H1 (cell line): Measurements from ENCODE around the gene TMEM92. TPM values are rescaled to one million over a fixed set of nuclear protein-coding genes. Genes with fewer than 3 reads are reported as not detected.

Experiments used
- CTCF ChIP-seq, 3 experiments: IDR thresholded peaks; 1 replicate in 2 of 3; 2 replicates in 1 of 3; pipeline versions ENCODE4 v1.5.1 to v1.6.1; 2011; ENCODE audit warnings: low read length in 3 of 3, mild to moderate bottlenecking in 3 of 3, inconsistent platforms in 2 of 3, low read depth in 1 of 3, moderate library complexity in 1 of 3; ENCODE audit not compliant: insufficient read depth in 1 of 3; ENCODE audit errors: control extremely low read depth in 1 of 3
- RAD21 ChIP-seq, 2 experiments: IDR thresholded peaks in 1 of 2; conservative IDR thresholded peaks in 1 of 2; 2 replicates each; pipeline ENCODE4 v1.6.1; 2011; ENCODE audit warnings: low read depth in 2 of 2, low read length in 2 of 2, improper control_type of control experiment in 1 of 2, inconsistent platforms in 1 of 2, mild to moderate bottlenecking in 1 of 2, moderate library complexity in 1 of 2
- RBBP5 ChIP-seq: IDR thresholded peaks from 2 replicates; pipeline ENCODE4 v1.7.1; 2012; ENCODE audit warnings: low read depth, mild to moderate bottlenecking, inconsistent platforms, low read length, moderate library complexity, borderline replicate concordance
- RNF2 ChIP-seq: fragments of 200-900, 300-1000 bp; sonication (generic); IDR thresholded peaks from 2 replicates; pipeline ENCODE4 v1.7.1; 2016; ENCODE audit warnings: borderline replicate concordance, low read depth, mild to moderate bottlenecking, antibody characterized with exemption, low read length; ENCODE audit not compliant: poor library complexity, severe bottlenecking; ENCODE audit errors: missing control alignments
- TBP ChIP-seq: IDR thresholded peaks from 2 replicates; pipeline ENCODE4 v1.6.1; 2011; ENCODE audit warnings: low read depth, low read length, improper control_type of control experiment
- YY1 ChIP-seq: IDR thresholded peaks from 2 replicates; pipeline ENCODE4 v1.6.1; 2011; ENCODE audit warnings: low read depth, mild to moderate bottlenecking, low read length
- polyA plus RNA-seq, 7 experiments: library from polyadenylated mRNA; depleted of rRNA in 3 of 7; stranded (reverse) in 5 of 7; unstranded in 2 of 7; fragments of >200 nt in 5 of 7; fragments of 200-250 nt in 2 of 7; gene quantifications; 1 replicate in 5 of 7; 2 replicates in 1 of 7; 4 replicates in 1 of 7; pipeline versions ENCODE4 v1.2.1 to v1.2.3, GENCODE V29; 2011 to 2013; ENCODE audit warnings: missing spikeins in 2 of 7, mixed read lengths in 2 of 7
- total RNA-seq: library from RNA; stranded (reverse); fragmentation: NEBNext Ultra II Directional; extraction: Animal tissue kit (Norgen Biotek cat#: 25700); gene quantifications from 2 replicates; pipeline ENCODE4 v1.2.1, GENCODE V29; 2021

The TMEM92 gene
- total and polyA plus RNA-seq, 2 of the 8 experiments (the other 6 are each of a cell fraction or from before 2014, with no cell fraction given) = 11.9 to 24.8 TPM

GRCh38 chr17:50273654-50274040 lies 619 bp upstream of the TMEM92 start (continued):
- no peak for TF ChIP-seq CTCF (IDR thresholded peaks at IDR 0.05; ENCODE audit: control extremely low read depth in 1 of 3, insufficient read depth in 1 of 3, low read depth in 1 of 3, low read length in 3 of 3)
- TF ChIP-seq RNF2 = no peak
- no peak for TF ChIP-seq TBP
- TF ChIP-seq RAD21 (IDR thresholded peaks at IDR 0.05 in 1 of 2, conservative IDR thresholded peaks at IDR 0.05 in 1 of 2; ENCODE audit: low read depth in 2 of 2, low read length in 2 of 2) = no peak
- no peak for TF ChIP-seq YY1
- TF ChIP-seq RBBP5 = no peak
